ENCODE data around the gene LIN7C. TPM values are rescaled to one million over a fixed set of nuclear protein-coding genes. Genes with fewer than 3 reads are reported as not detected.

The LIN7C gene
- 10 to 100 TPM; 16.4 to 25.3 (median 22.5) TPM for total RNA-seq
- 24.3 TPM for total RNA-seq (2013)

GRCh38 chr11:27506200-27507182 lies at the start of gene LIN7C:
LIN7C (minus strand) TSS chr11:27506769; CDS start chr11:27506752, 17 bp downstream.
- Mint-ChIP-seq H3K27ac (peak within 1 kb of the TSS; percentile 91 to 99), H3K27me3 (ENCODE audit: low read depth in 2 of 2) (no peaks in the 10 kb centered on the region), H3K36me3 (no peaks in the 10 kb centered on the region), H3K4me3 (peak within 1 kb of the TSS; percentile 95), H3K4me1 (peaks cover 32 to 53% of the 10 kb centered on the region in 2 donors), H3K9me3 (peaks cover 0 to 3% of the 10 kb centered on the region in 2 donors)
- Histone ChIP-seq H3K36me3 (ENCODE audit: control insufficient read depth, insufficient read depth, low read length) (peaks cover 7% of the 10 kb centered on the region), H3K27me3 (ENCODE audit: control insufficient read depth, insufficient read depth, low read length) (no peaks in the 10 kb centered on the region), H3K9me3 (ENCODE audit: control insufficient read depth, insufficient read depth, low read length) (no peaks in the 10 kb centered on the region), H3K27ac (ENCODE audit: low read length) (peak within 1 kb of the TSS; percentile 97), H3K4me3 (ENCODE audit: low read length) (peak within 1 kb of the TSS; percentile 94), H3K4me1 (ENCODE audit: control insufficient read depth, insufficient read depth, low read length) (peaks cover 12% of the 10 kb centered on the region)
- DNase-seq, result peak; percentile 82 to 98
- peak; percentile 90 to 98 (median 92) for ATAC-seq
- intact Hi-C loops (cut with micrococcal nuclease), result loop anchor here (1.0 kb wide), 1 partner anchor 143 kb away; the partner anchor contains the start of gene CCDC34
- under 1% methylated on average over 60 of the region's 60 CpGs for WGBS (ENCODE audit: insufficient coverage)
- TF ChIP-seq CTCF (IDR thresholded peaks at IDR 0.05), result peak; percentile 22

GRCh38 chr11:27555264-27555663 lies 48.7 kb upstream of the LIN7C start:
- DNase-seq, result no peak
- Histone ChIP-seq H3K27ac (ENCODE audit: low read length) (no peak overlapping the region), H3K4me1 (ENCODE audit: control insufficient read depth, insufficient read depth, low read length) (no peaks in the 10 kb centered on the region), H3K36me3 (ENCODE audit: control insufficient read depth, insufficient read depth, low read length) (no peaks in the 10 kb centered on the region), H3K9me3 (ENCODE audit: control insufficient read depth, insufficient read depth, low read length) (no peaks in the 10 kb centered on the region), H3K4me3 (ENCODE audit: low read length) (no peak overlapping the region), H3K27me3 (ENCODE audit: control insufficient read depth, insufficient read depth, low read length) (no peaks in the 10 kb centered on the region)
- Mint-ChIP-seq H3K36me3 (no peaks in the 10 kb centered on the region), H3K9me3 (peaks cover 4 to 5% of the 10 kb centered on the region in 2 donors), H3K27ac (no peak overlapping the region), H3K27me3 (ENCODE audit: low read depth in 2 of 2) (no peaks in the 10 kb centered on the region), H3K4me1 (no peaks in the 10 kb centered on the region), H3K4me3 (no peak overlapping the region)
- no peak for TF ChIP-seq CTCF (IDR thresholded peaks at IDR 0.05)
- 86% methylated on average over 1 of the region's 1 CpG for WGBS (ENCODE audit: insufficient coverage)
- intact Hi-C loops (cut with micrococcal nuclease), result no loop called here
- no peak for ATAC-seq

GRCh38 chr11:27553186-27553585 lies 46.6 kb upstream of the LIN7C start:
- H3K4me1 ChIP-seq (ENCODE audit: control insufficient read depth, insufficient read depth, low read length), result no peaks in the 10 kb centered on the region
- H3K27ac ChIP-seq (ENCODE audit: low read length), result no peak overlapping the region
- no peaks in the 10 kb centered on the region for H3K27me3 ChIP-seq (ENCODE audit: control insufficient read depth, insufficient read depth, low read length)
- intact Hi-C loops (cut with micrococcal nuclease), result no loop called here
- no peaks in the 10 kb centered on the region for H3K36me3 Mint-ChIP-seq
- H3K27me3 Mint-ChIP-seq (ENCODE audit: low read depth in 2 of 2), result no peaks in the 10 kb centered on the region
- H3K4me3 Mint-ChIP-seq, result no peak overlapping the region
- no peak overlapping the region for H3K27ac Mint-ChIP-seq
- WGBS (ENCODE audit: insufficient coverage), result 79% methylated on average over 3 of the region's 3 CpGs
- ATAC-seq (no peak), DNase-seq (no peak)
- peaks cover 0 to 4% of the 10 kb centered on the region in 2 donors for H3K9me3 Mint-ChIP-seq
- no peaks in the 10 kb centered on the region for H3K9me3 ChIP-seq (ENCODE audit: control insufficient read depth, insufficient read depth, low read length)
- no peaks in the 10 kb centered on the region for H3K36me3 ChIP-seq (ENCODE audit: control insufficient read depth, insufficient read depth, low read length)
- no peak overlapping the region for H3K4me3 ChIP-seq (ENCODE audit: low read length)
- no peak for TF ChIP-seq CTCF (IDR thresholded peaks at IDR 0.05)
- H3K4me1 Mint-ChIP-seq, result no peaks in the 10 kb centered on the region
